Measurements from ENCODE around the gene CD80.
A peak's percentile ranks its signal among the peaks of the same experiment; 100 is the strongest.
"Not testable (repeated sequence)": the region's sequence is repeated elsewhere in the genome, so short reads cannot be mapped to it uniquely, and the experiment has no call there.

The CD80 gene

GRCh38 chr3:119582178-119582577 lies 22.8 kb upstream of the CD80 start:
- peak in 1 of 2 donors; percentile 22 for DNase-seq

GRCh38 chr3:119580067-119580760 lies 20.8 kb upstream of the CD80 start:
- peak; percentile 28 to 47 for DNase-seq

- peak; percentile 58 to 68 for DNase-seq
Observed at GRCh38 chr3:119579366-119580066, 20.1 kb upstream of the CD80 start, which contains the start of gene ADPRH. TSS of gene ADPRH (plus strand) at chr3:119579492. CDS start at chr3:119582170, 2,678 bp downstream.

DNA sequence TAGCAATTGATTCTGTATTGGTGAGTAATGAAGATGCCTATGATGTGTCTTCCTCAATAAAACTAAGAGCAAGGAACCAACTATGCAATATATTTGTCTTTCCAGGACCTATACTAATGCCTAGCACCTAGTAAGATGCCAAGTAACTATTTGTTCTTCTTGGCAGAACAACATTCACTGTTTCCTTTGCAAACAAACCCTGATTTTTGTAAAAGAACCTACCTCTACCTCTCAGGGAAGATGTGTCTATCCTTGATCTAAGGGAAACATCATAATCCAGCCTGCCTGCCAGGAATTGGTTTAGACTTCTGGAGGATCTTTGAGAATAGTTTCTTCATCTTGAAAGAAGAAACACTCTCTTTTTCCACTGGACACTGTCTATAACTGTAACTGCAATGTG lies 16.1 kb upstream of the CD80 start:
- DNase-seq: no peak

DNA sequence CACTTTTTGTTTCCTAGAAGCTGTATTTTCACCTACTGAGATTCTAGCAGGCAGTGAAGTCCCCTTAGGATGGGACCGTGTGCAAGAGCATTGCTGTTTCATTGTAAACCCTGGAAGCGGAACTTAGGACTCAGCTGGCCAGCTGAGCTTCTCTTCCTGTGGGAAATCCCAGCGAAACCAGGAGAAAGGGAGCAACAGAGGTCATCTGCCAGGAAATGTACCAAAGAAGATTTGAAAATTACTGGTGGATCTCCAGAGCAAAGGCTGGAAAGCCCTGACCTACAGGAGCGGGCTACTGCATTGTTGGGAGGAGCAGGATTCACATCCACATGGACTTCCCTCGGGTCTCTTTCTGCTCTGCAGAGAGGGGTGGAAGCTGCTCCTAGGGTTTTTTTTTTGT lies 12.3 kb upstream of the CD80 start:
- DNase-seq: no peak

GRCh38 chr3:119571230-119571629 lies 11.8 kb upstream of the CD80 start:
- no peak for DNase-seq

DNA sequence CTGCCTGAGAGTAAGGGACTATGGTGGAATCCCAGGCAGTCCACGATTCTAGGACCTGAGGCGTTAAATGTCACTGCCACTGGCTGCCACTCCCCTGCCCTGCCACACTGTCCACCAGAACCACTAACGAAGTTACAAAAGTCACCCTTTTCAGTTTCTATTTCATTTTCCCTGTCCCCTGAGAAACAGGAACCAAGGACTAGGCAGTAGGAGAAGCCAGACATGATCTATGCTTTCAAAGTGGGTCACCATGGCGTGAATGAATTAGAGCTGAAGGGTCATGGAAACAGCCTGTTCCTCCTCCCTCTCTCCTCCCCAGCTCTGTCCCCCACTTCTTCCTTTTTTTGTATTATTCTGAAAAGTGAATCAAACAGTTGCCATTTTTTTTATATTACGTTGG lies 10.8 kb upstream of the CD80 start:
- peak; percentile 35 to 57 for DNase-seq

- no peak for DNase-seq
Observed at GRCh38 chr3:119569156-119569555, 9.7 kb upstream of the CD80 start.

DNA sequence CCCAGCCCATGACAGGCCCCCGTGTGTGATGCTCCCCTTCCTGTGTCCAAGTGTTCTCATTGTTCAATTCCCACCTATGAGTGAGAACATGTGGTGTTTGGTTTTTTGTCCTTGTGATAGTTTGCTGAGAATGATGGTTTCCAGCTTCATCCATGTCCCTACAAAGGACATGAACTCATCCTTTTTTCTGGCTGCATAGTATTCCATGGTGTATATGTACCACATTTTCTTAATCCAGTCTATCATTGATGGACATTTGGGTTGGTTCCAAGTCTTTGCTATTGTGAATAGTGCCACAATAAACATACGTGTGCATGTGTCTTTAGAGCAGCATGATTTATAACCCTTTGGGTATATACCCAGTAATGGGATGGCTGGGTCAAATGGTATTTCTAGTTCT lies 3.9 kb upstream of the CD80 start:
- DNase-seq: not testable (repeated sequence)

GRCh38 chr3:119562307-119562961 lies 3.0 kb upstream of the CD80 start:
- peak; percentile 66 to 75 for DNase-seq

DNA sequence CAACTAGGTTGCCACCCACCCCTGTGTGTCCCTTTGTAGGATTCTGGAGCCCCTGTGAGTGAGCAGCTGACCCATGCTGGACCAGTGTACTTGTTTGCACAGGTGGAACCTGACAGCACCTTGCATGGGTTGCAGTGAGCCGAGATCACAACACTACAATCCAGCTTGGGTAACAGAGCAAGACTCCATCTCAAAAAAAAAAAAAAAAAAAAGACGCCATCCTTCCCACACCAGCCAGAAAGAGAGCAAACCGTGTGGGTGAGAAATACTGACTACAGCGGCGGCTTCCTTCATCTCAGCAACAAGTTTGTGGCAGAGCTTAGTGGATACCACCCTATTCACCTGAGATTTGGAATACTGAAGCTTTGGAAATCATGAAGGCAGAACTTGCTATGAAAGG lies 746 bp upstream of the CD80 start:
- no peak for DNase-seq

DNA sequence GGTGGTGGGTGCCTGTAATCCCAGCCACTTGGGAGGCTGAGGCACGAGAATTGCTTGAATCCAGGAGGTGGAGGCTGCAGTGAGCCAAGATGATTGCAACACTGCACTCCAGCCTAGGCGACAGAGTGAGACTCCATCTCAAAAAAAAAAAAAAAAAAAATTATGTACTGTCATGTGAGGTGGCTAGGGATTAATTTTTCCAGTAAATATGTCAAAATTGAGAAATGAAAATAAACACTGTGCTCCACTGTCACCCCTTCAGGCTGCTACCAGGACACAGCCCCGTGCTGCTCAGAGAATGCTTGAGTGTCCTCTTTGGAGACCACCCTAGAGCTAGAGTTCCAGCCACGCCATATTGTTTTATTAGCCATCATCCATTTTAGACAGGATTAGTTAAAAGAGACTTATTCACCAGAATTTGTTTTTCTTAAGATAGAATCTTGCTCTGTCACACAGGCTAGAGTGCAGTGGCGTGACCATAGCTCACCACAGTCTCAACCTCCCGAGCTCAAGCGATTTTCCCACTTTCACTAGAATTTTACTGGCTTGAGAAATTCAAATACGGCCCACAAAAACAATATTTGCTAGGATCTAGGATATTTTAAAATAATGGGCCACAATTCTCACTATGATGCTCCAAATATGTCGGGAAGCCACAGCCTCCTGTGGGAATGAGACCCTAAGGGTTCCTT lies 642 bp downstream of the CD80 start:
- no peak for DNase-seq

DNA sequence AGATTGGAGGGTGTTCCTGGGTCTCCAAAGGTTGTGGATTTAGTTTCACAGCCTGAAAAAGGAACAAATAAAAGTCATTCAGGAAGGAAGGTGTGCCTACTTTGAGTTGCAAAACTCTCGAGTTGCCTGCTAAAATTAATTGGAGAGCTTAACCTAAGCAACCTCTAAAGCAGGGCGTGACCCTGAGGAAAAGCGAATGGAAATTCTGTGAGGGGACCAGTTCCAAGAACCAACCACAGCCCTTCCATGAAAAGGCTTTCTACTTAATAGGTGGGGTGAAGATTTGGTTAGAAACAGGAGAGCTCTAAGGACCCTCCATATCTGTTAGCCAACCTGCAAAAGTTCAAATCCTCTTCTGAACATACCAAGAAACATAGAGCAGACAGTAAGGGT lies 1.5 kb downstream of the CD80 start:
- no peak for DNase-seq

GRCh38 chr3:119557192-119557876 lies 2.1 kb downstream of the CD80 start:
- no peak for DNase-seq

- DNase-seq: no peak
Observed at GRCh38 chr3:119555929-119556328, 3.5 kb downstream of the CD80 start.

DNA sequence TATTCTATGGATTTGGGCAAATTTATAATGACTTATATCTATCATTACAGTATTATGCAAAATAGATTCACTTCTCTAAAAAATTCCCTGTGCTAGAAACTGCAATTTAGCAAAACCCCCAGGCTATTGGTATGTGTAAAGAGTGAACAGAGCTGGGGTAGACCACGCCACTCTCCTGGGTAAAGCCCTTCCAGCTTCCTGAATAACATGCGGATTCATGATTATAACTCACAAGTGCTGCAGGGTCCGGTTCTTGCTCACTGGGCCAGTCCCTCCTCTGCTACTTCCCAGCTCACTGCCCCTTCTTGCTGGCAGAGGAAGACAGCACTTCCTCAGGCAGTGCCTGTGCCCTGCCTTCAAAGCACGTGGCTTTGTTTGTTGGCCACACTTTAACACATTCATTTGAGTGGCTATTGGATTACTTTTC lies 4.1 kb downstream of the CD80 start:
- peak in 1 of 2 donors; percentile 50 for DNase-seq

DNA sequence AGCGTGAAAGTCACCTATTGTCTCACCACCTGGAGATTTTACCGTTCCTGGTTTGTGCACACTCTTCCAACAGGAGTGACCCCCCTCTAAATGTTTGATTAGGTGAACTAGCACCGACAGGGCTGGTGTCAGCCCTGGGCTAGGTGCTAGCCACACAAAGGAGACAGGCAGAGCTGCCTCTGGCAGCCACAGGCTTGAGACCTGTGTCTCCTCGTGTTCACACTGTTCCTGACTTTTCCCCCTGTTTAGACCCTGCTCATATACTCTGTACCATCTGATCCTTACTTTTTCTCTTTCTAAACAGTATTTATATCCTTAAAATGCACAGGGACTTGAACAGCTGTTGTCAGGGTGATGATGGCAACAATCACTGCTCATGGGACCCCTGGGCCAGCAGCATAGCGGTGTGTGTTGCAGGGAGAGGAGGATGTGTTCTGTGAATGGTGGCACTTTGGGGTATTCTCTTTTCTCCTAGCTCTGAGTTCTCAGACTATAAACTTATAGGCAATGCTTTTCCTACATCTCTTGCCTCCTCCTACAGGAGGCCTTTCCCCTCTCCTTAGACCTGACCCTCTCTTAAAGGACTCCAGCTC lies 5.5 kb downstream of the CD80 start:
- no peak for DNase-seq

DNA sequence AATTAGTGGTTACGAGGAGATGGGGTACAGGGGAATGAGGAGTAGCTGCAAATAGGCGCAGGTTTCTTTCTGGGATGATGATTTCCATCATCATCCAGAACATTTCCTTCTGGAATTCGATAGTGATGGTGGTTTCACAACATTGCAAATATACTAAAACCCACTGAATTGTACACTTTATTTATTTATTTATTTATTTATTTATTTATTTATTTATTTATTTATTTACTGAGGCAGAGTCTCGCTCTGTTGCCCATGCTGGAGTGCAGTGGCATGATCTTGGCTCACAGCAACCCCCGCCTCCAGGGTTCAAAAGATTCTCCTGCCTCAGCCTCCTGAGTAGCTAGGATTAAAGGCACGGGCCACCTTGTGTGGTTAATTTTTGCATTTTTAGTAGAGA lies 6.5 kb downstream of the CD80 start:
- DNase-seq: not testable (repeated sequence)

GRCh38 chr3:119551598-119551997 lies 7.8 kb downstream of the CD80 start:
- no peak for DNase-seq

GRCh38 chr3:119550192-119550910 lies 9.1 kb downstream of the CD80 start:
- no peak for DNase-seq

DNA sequence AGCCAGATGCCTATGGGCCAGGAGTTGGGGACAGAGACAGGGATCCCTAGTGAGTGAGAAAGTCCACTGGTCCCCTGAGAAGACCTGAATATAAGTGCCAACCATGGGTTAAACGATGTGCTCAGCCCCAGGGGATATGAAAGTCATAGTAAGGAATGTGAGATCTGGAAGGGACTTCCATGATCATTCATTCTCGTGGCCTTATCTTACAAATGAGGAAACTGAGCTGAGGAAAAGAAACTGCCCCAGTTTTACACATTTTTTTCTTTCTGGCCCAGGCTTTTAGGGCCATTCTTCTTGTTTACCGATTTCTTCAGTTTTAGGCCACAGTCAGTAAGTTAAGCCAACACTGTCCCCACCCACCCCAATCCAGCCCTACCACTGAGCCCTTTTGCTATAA lies 11.1 kb downstream of the CD80 start:
- no peak for DNase-seq

DNA sequence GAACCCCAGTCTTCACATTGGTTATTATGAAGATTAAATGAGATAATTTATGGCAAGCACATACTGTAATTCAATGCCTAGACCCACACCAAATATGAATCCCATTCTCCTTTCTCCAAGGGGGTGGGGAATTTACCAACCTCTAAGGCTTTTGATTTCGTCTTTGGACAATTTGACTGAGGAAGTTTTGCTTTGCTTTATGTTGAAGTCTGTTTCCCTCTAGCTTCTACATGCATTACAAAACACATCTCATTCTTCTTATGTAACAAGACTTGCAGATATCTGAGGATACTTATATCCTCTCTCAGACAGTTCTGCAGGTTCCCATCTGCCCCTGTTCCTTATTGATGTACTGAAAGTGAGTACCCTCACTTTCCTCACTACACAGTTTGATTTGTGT lies 12.2 kb downstream of the CD80 start:
- DNase-seq: no peak
